HG02943 (cell line): Measurements from ENCODE around the gene ZNF708.
"Not testable (repeated sequence)": the region's sequence is repeated elsewhere in the genome, so short reads cannot be mapped to it uniquely, and the experiment has no call there.

Experiments
- ATAC-seq: cut with Tn5 transposase; IDR thresholded peaks from one replicate; pipeline ENCODE4 v1.9.1; 2021; ENCODE audit warnings: mild to moderate bottlenecking, low read depth, moderate library complexity; ENCODE audit not compliant: unreplicated experiment

The ZNF708 gene

GRCh38 chr19:21260848-21261381, 68.3 kb downstream of the ZNF708 start:
- not testable (repeated sequence) for ATAC-seq

- ATAC-seq: no peak
These were observed 68.9 kb downstream of the ZNF708 start for GRCh38 chr19:21260164-21260847.

- not testable (repeated sequence) for ATAC-seq
These were observed 69.6 kb downstream of the ZNF708 start for GRCh38 chr19:21259421-21260124.

- ATAC-seq: no peak
These were observed 72.5 kb downstream of the ZNF708 start for GRCh38 chr19:21256722-21257121.
